Stimulated activated CD8-positive, alpha-beta memory T cell treated with anti-CD3 and anti-CD28 coated beads, Interleukin-4, amount 100 ng/mL, for 4 hours (primary cell): ENCODE measurements around the gene APBA3.

ENCODE experiments used
- DNase-seq, 2 donors: peaks; one replicate each; pipeline ENCODE4 v3.0.0-alpha.2; 2020; ENCODE audit warnings: low read depth in 2 of 2, low spot score in 1 of 2

The APBA3 gene

GRCh38 chr19:3788996-3789778, 27.7 kb upstream of the APBA3 start:
- no peak for DNase-seq

- DNase-seq, result peak in 1 of 2 donors; percentile 40
These were observed 24.7 kb upstream of the APBA3 start, which contains the start of gene MATK for GRCh38 chr19:3785938-3786824. TSS of gene MATK (minus strand) at chr19:3786381. CDS start at chr19:3785135, 1,246 bp downstream.

DNA sequence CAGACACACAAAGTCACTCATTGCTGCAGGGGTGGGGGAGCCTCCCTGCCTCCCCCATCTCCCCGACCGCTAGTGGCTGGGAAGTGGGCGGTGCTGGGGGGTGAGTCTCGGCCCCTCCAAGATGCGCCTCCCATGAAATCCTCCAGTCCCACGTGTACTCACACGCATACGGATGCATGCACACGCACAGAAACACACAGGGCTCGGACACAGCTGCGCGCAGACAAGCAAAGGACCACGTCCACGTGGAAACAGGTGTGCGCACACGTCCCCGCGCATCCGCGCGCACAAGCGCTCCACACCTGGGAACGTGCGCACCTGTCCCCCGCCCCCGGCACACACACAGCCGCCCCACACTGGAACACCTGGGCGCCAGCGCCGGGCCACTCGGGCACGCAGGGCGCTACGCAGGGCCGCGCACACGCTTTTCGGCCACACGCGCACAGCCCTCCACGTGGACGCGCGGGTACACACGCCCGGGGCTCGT, 24.0 kb upstream of the APBA3 start:
- DNase-seq, result peak; percentile 15 to 64

DNA sequence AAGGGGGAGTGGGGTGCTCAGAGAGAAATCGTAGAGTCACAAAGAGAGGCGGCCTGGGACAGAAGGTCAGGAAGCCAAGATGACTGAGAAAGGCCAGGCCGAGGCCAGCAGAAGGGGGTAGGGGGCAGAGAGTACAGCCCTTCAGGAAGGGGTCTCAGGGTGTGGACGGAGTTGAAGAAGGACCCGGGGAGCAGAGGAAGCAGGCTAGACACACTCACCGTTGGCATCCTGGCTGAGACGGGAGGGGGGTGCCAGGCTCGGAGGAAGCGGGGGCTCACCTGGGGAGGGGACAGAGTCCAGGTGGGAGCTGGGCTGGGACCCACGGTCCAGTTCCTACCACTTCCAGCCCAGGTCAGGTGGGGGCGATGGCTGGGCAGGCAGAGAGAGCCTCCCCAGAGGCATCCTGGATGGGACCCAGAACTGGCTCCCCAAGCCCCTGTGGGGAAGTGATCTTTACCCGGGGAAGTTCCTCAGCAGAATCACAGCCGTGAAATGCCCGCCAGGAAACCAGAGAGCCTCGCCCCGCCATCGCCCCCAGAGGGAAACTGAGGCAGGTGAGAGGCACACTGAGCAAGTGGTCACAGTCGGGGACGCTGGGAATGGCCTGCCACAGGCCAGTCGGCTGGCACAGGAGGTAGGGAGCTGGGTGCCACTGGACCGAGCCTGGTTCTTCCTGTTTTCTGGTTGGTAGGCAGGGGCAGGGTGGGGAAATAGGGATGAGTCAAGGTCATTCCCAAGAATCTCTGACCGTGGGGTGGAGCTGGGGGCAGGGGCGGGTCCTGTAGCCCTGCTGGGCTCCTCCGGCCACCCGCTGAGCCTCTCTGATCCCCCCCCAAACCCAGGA, 23.3 kb upstream of the APBA3 start:
- no peak for DNase-seq

- peak; percentile 16 to 29 for DNase-seq
These were observed 22.4 kb upstream of the APBA3 start for GRCh38 chr19:3783660-3784584.

DNA sequence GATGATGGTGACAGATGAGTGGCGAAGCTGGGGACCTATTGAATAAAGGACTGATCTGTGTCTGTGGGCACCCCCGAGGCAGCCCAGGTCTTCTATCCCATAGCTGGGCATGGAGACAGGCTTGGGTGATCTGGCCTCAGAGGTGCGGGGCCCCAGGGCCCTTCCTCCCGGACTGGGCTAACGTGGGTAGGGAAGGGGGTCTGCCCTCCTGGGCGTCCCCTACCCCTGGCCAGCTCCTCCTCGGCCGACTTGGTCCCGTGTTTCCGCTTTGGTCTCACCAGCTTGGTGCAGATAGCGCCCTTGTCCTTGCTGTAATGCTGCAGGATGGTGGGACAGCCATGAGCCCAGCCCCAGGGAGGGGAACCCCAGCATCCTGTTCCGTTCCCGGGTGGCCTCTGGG, 21.4 kb upstream of the APBA3 start:
- no peak for DNase-seq

DNA sequence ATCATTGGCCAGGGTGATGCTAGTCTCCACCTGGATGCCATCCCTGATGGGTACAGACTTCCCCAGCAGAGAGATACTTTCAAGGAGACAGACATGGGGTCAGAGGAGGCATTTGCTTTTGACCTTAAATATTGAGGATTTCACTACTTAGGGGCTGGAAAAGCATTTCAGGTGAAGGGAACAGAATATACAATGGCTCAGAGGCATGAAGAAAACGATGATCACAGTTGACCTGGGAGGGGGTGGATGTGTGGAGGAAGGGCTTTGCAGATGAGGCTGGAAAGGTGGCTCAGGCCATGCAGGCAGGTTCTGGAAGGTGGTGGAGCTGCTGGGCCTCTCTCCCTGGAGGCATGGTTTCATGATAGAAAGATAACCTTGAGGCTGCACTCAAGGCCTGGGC, 20.8 kb upstream of the APBA3 start:
- DNase-seq, result no peak

- no peak for DNase-seq
These were observed 20.1 kb upstream of the APBA3 start for GRCh38 chr19:3781603-3782002.

- no peak for DNase-seq
These were observed 19.4 kb upstream of the APBA3 start for GRCh38 chr19:3780786-3781304.

- no peak for DNase-seq
These were observed 17.6 kb upstream of the APBA3 start for GRCh38 chr19:3778899-3779723.

GRCh38 chr19:3778104-3778867, 16.8 kb upstream of the APBA3 start:
- no peak for DNase-seq

DNA sequence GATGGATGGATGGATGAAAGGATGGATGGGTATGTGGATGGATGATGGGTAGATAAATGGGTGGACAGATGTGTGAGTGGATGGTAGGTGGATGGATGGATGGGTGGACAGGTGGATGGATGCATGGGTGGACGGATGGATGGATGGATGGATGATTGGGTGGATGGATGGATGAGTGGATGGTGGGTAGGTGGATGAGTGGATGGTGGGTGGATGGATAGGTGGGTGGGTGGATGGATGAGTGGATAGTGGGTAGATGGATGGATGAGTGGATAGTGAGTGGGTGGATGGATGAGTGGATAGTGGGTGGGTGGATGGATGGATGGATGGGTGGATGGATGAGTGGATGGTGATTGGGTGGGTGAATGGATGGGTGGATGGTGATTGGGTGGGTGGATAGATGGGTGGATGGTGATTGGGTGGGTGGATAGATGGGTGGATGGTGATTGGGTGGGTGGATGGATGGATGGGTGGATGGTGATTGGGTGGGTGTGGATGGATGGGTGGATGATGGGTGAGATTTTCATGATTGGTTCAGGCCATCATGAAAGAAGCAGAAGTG, 15.1 kb upstream of the APBA3 start:
- DNase-seq, result no peak

DNA sequence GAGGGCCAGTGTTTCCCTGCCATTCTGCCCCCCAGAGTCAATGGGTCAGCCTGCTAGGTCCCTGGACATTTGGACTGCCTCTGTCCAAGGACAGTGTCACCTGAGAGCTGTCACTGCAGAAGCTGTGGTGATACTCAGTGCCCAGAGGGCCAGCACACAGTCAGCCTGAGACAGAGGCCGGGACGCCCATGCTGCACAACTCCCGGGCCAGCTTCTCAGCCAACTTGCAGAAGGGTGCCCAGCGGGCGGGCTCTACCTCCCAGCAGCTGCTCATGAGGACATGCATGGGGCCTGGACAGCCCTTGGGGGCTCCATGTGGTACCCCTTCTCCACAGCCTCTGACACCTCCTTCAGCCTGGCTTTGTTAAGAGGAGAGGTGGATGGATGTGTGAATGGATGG, 14.3 kb upstream of the APBA3 start:
- no peak for DNase-seq

DNA sequence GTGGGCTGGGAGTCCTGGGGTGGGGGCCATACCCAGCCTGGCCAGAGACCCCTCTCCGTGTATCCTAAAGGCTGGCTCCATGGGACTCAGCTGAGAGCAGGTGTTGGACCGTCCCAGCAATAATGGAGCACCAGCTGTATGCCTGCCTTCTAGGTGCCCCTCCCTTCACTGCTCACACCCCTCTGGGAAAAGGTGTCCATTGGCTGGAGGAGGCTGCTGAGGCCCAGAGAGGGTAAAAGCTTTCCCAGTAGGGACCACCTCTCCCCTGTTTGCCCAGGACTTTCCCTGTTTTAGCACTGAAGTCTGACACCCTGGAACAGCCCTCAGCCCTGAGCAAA, 13.9 kb upstream of the APBA3 start:
- no peak for DNase-seq

GRCh38 chr19:3774621-3775373, 13.3 kb upstream of the APBA3 start:
- no peak for DNase-seq

DNA sequence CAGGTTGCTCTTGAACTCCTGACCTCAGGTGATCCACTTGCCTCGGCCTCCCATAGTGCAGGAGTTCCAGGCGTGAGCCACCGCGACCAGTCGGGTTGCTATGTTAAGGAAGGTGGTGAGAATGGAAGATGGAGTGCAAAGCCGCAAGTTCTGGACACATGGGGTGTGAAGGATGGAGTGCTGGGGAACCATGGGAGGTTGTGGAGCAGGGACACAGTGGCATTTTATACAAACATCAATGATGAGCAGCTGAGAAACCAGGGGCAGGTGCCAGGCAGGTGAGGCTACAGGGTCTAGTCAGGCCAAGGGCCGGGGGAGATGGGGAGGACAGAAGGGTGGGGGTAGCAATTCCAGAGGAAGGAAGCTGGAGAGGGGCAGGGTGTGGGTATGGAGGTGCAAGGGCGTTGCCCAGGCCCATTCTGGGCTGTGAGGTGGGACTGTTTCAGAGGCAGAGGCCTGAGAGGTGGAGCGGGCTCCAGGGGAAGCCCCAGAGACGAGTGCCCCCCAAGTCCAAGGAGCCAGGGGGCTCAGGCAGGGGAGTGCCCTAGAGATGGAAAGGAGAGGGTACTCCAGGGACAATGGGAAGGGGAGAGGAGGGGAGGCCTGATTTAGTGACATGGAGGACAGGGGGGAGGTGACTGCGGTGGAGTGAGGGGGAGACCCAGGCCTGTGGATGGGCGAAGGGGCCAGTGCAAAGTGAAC, 12.5 kb upstream of the APBA3 start:
- DNase-seq, result no peak
